HepG2 (cell line): ENCODE data around the gene TUBB4B. TPM values are rescaled to one million over a fixed set of nuclear protein-coding genes. Genes with fewer than 3 reads are reported as not detected.

Experiments
- ATAC-seq: fragments of 200-7000 bp; cut with Tn5 transposase; 3 replicates; pipeline ENCODE4 v1.9.1; 2020; ENCODE audit warnings: mild to moderate bottlenecking, moderate library complexity
- BruUV-seq: library from RNA; stranded (reverse); fragments of 400-500 nt; replicated peaks from 2 replicates; lab custom pipeline; 2021; lab: Mats Ljungman, UMichigan
- CTCF ChIA-PET: fragments of 300-600 bp; formaldehyde crosslinking; extraction: SDS; loops from one replicate; lab custom pipeline; 2021; ENCODE audit warnings: low total read pairs, inconsistent platforms, low intra/inter-chr PET ratio; lab: Yijun Ruan, JAX
- POLR2A ChIA-PET: fragments of 350-600 bp; sonication (Branson Sonifier 250); formaldehyde crosslinking; loops from one replicate; lab custom pipeline; 2020; ENCODE audit warnings: antibody characterized with exemption, inconsistent platforms; lab: Yijun Ruan, JAX
- DNase-seq: peaks from one replicate; pipeline ENCODE4 v3.0.0-alpha.2; 2015; ENCODE audit warnings: low spot score
- FAIRE-seq: peaks from 3 replicates; lab custom pipeline; 2011; peaks lifted over from hg19 to GRCh38; lab: Jason Lieb, UNC
- H2AFZ ChIP-seq: one replicate; pipeline ENCODE4 v1.6.1; 2011; ENCODE audit warnings: low read length, inconsistent platforms
- H3K27ac ChIP-seq: fragments of 300-600 bp; 3 replicates; pipeline ENCODE4 v1.8.0; 2011; ENCODE audit warnings: mixed run types, mild to moderate bottlenecking, mixed read lengths, low read length, inconsistent platforms; ENCODE audit not compliant: insufficient read depth; ENCODE audit errors: extremely low read length
- H3K27me3 ChIP-seq, 2 experiments: fragments of 200-600 bp in 1 of 2; 2 replicates in 1 of 2; 3 replicates in 1 of 2; pipeline versions ENCODE4 v1.6.0 to v1.8.0; 2011; ENCODE audit warnings: low read length in 2 of 2, mild to moderate bottlenecking in 2 of 2, moderate library complexity in 2 of 2, inconsistent platforms in 1 of 2; ENCODE audit not compliant: insufficient read depth in 2 of 2, control insufficient read depth in 1 of 2
- H3K36me3 ChIP-seq, 2 experiments: fragments of 200-600 bp in 1 of 2; replicated peaks in 1 of 2; 2 replicates in 1 of 2; 3 replicates in 1 of 2; pipeline versions ENCODE4 v1.5.1 to v1.8.0; 2011; ENCODE audit warnings: low read length in 2 of 2, inconsistent platforms in 1 of 2; ENCODE audit not compliant: insufficient read depth in 2 of 2, control insufficient read depth in 1 of 2
- H3K4me1 ChIP-seq: 2 replicates; pipeline ENCODE4 v1.5.1; 2012; ENCODE audit warnings: low read length, inconsistent platforms; ENCODE audit not compliant: insufficient read depth
- H3K4me2 ChIP-seq: 2 replicates; pipeline ENCODE4 v1.6.0; 2011; ENCODE audit warnings: low read depth, low read length, inconsistent platforms
- H3K4me3 ChIP-seq, 3 experiments: fragments of 200-600 bp in 1 of 3; sonication (generic), shearing (Covaris generic) in 1 of 3; replicated peaks in 1 of 3; 2 replicates each; pipeline ENCODE4 v1.5.1; 2011 to 2016; ENCODE audit warnings: low read length in 3 of 3, inconsistent platforms in 2 of 3, low read depth in 2 of 3, mild to moderate bottlenecking in 2 of 3, control low read depth in 1 of 3, mixed read lengths in 1 of 3; ENCODE audit not compliant: insufficient read depth in 1 of 3
- H3K79me2 ChIP-seq: one replicate; pipeline ENCODE4 v1.6.1; 2011; ENCODE audit warnings: low read length, inconsistent platforms; ENCODE audit not compliant: insufficient read depth
- H3K9ac ChIP-seq: 2 replicates; pipeline ENCODE4 v1.6.0; 2011; ENCODE audit warnings: mild to moderate bottlenecking, low read depth, low read length, inconsistent platforms; ENCODE audit not compliant: insufficient read depth
- H3K9me3 ChIP-seq: 2 replicates; pipeline ENCODE4 v1.5.1; 2012; ENCODE audit warnings: mild to moderate bottlenecking, low read length
- H4K20me1 ChIP-seq: 2 replicates; pipeline ENCODE4 v1.6.0; 2011; ENCODE audit warnings: inconsistent platforms, mild to moderate bottlenecking, low read length, moderate library complexity; ENCODE audit not compliant: insufficient read depth
- AGO2 ChIP-seq: fragments of 200-400 bp; formaldehyde crosslinking; optimal IDR thresholded peaks from 2 replicates; pipeline ENCODE3; 2017; ENCODE audit warnings: mild to moderate bottlenecking, low read depth, low read length, moderate library complexity
- CBFB ChIP-seq: sonication (generic); formaldehyde crosslinking; IDR thresholded peaks from 2 replicates; pipeline ENCODE4 v1.4.0; 2020; ENCODE audit warnings: missing genetic modification reagents
- CENPX ChIP-seq: sonication (generic); formaldehyde crosslinking; IDR thresholded peaks from 2 replicates; pipeline ENCODE4 v1.9.0; 2021; ENCODE audit warnings: mild to moderate bottlenecking, missing genetic modification reagents, moderate library complexity
- EEA1 ChIP-seq: sonication (generic); formaldehyde crosslinking; IDR thresholded peaks from 2 replicates; pipeline ENCODE4 v1.5.1; 2020; ENCODE audit warnings: mild to moderate bottlenecking, missing genetic modification reagents, borderline replicate concordance
- NCOA1 ChIP-seq: sonication (generic); formaldehyde crosslinking; IDR thresholded peaks from 2 replicates; pipeline ENCODE4 v1.9.0; 2021; ENCODE audit warnings: missing genetic modification reagents
- RBFOX2 ChIP-seq: fragments of 200-400 bp; formaldehyde crosslinking; IDR thresholded peaks from 2 replicates; pipeline ENCODE4 v1.6.1; 2017; ENCODE audit warnings: low read depth, mild to moderate bottlenecking, low read length
- ZNF234 ChIP-seq: sonication (generic); formaldehyde crosslinking; conservative IDR thresholded peaks from 2 replicates; pipeline ENCODE4 v1.5.1; 2020; ENCODE audit warnings: mild to moderate bottlenecking, missing genetic modification reagents
- ZNF354B ChIP-seq: sonication (generic); formaldehyde crosslinking; IDR thresholded peaks from 2 replicates; pipeline ENCODE4 v1.8.0; 2022; ENCODE audit warnings: mild to moderate bottlenecking, missing genetic modification reagents
- ZNF577 ChIP-seq: sonication (generic); formaldehyde crosslinking; IDR thresholded peaks from 2 replicates; pipeline ENCODE4 v1.4.0; 2020; ENCODE audit warnings: mild to moderate bottlenecking, low read depth, missing genetic modification reagents, borderline replicate concordance
- ZNF781 ChIP-seq: sonication (generic); formaldehyde crosslinking; IDR thresholded peaks from 2 replicates; pipeline ENCODE4 v1.5.1; 2020; ENCODE audit warnings: borderline replicate concordance, mild to moderate bottlenecking, missing genetic modification reagents; ENCODE audit errors: not compliant biosample characterization
- WGBS: methylation state at CpG from one replicate; pipeline ENCODE4 v1.1.6; 2017; ENCODE audit warnings: low lambda C conversion rate; 5-methylcytosine and 5-hydroxymethylcytosine counted together
- in situ Hi-C: cut with HindIII; loops from 2 replicates; pipeline ENCODE4 v1.10.0; 2017; ENCODE audit warnings: low pct_unique_long_range_greater_than_20kb; ENCODE audit not compliant: extremely low pct_ligation_motif_present
- intact Hi-C: fragments of 100-400 bp; cut with micrococcal nuclease; formaldehyde crosslinking; loops from one replicate; pipeline ENCODE4 v1.10.0; 2022; ENCODE audit not compliant: unreplicated experiment
- polyA plus RNA-seq, 8 experiments: library from polyadenylated mRNA; depleted of rRNA in 3 of 8; stranded (reverse) in 7 of 8; unstranded in 1 of 8; fragments of >200 nt; fragmentation: Illumina TruSeq in 4 of 8; extraction: Trizol in 4 of 8; gene quantifications; 2 replicates each; pipeline versions ENCODE4 v1.2.1 to v1.2.3, GENCODE V29; 2011 to 2016; ENCODE audit warnings: low read depth in 4 of 8, missing spikeins in 1 of 8, mixed read lengths in 1 of 8; ENCODE audit not compliant: insufficient read depth in 1 of 8
- total RNA-seq, 5 experiments: library from RNA; depleted of rRNA; stranded (reverse); fragments of >200 nt; fragmentation: Illumina TruSeq; extraction: Trizol; gene quantifications; 2 replicates each; pipeline ENCODE4 v1.2.3, GENCODE V29; 2016; ENCODE audit warnings: low read depth in 1 of 5

Gene TUBB4B
- total and polyA plus RNA-seq, 2 of the 13 experiments (the other 11 are each of a cell fraction or from before 2014, with no cell fraction given) = 182 to 412 TPM

DNA sequence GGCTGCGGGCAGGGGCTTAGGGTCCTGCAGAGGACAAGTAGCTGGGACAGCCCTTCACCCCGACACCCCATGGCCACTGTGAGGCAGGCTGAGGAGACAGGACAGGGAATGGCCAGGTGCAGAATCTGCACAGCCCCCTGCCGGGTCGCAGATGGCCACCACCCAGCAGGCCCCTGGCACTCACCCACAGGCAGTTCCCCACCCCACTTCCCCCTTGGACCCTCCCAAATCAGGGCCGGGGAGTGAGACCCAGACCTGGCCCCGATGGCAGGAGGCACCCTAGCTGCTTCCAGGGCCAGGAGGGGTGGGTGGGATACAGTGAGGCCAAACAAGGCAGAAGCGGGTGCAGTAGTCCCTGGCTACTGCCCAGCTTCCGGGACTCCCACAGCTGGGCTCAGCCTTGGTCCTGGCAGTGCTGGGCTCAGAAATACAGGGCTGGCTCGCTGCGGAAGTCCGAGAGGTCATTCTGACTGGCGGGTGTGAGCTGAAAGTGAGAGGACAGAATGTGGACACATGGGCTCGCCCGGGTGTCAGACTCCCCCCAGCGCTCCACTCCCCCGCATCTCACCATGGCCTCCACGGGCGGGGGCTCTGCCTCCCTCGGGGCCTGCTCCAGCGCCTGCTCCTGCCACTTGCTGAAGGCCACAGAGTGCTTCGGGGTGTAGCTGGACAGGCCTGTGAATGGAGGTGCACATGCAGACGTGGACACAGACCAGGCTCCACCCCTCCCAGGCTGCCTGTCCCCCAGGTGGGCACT lies 49.2 kb upstream of the TUBB4B start:
- ChIA-PET POLR2A (interaction anchor here (1.1 to 1.9 kb wide), 2 partner anchors 9 to 31 kb away, joined by 5 to 6 read pairs; partner anchors contain the start of gene TPRN), CTCF (no interaction called here)
- Histone ChIP-seq H3K4me2 (no peak overlapping the region), H3K4me1 (peaks cover 47% of the 10 kb centered on the region), H3K9ac (no peak overlapping the region), H4K20me1 (no peaks in the 10 kb centered on the region), H3K27ac (no peak overlapping the region), H3K79me2 (peaks cover 43% of the 10 kb centered on the region), H3K36me3 (peaks cover 9 to 14% of the 10 kb centered on the region in 2 experiments; a peak in 3 of 5 replicates), H2AFZ (no peak overlapping the region), H3K9me3 (no peaks in the 10 kb centered on the region), H3K4me3 (no peak overlapping the region), H3K27me3 (no peaks in the 10 kb centered on the region)
- peak; percentile 69 for TF ChIP-seq AGO2
- TF ChIP-seq CENPX (CRISPR knock-in tag) = no peak
- no peak for TF ChIP-seq CBFB (CRISPR knock-in tag)
- no peak for TF ChIP-seq EEA1 (CRISPR knock-in tag)
- no peak for TF ChIP-seq ZNF354B (CRISPR knock-in tag)
- peak; percentile 57; the same call in 1 of the 2 replicates for TF ChIP-seq RBFOX2
- TF ChIP-seq NCOA1 = no peak
- intact Hi-C loops = no loop called here
- no TSS peak for BruUV-seq
- ATAC-seq (no peak), DNase-seq (no peak), FAIRE-seq (no peak)
- in situ Hi-C loops = no loop called here
- 97% methylated on average over 12 of the region's 22 CpGs for WGBS

DNA sequence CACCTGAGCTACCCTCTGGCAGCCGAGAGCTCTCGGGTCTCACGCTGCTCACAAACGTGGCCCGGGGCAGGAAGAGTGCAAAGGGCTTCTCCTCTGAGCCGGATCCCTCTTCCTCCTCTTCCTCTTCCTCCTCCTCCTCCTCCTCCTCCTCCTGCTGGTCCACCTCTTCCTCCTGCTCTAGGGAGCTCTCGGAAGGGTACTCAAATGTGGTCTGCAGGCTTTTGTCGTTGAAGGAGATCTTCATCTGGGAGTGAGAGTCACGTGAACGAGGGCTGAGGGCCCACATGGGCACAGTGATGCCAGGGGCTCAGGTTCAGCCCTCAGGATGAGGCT lies 48.7 kb upstream of the TUBB4B start:
- POLR2A ChIA-PET = interaction anchor here (1.1 to 1.9 kb wide), 2 partner anchors 8 to 31 kb away, joined by 5 to 6 read pairs; partner anchors contain the start of gene TPRN
- Histone ChIP-seq H3K4me3 (no peak overlapping the region), H2AFZ (no peak overlapping the region), H3K27ac (no peak overlapping the region), H3K79me2 (peaks cover 40% of the 10 kb centered on the region), H3K9ac (no peak overlapping the region), H4K20me1 (no peaks in the 10 kb centered on the region), H3K27me3 (no peaks in the 10 kb centered on the region), H3K4me1 (peaks cover 47% of the 10 kb centered on the region), H3K4me2 (no peak overlapping the region), H3K9me3 (no peaks in the 10 kb centered on the region), H3K36me3 (peaks cover 9 to 14% of the 10 kb centered on the region in 2 experiments; a peak in 3 of 5 replicates)
- ATAC-seq = no peak
- TF ChIP-seq ZNF234 (CRISPR knock-in tag) = no peak
- no peak for TF ChIP-seq ZNF781 (CRISPR knock-in tag)
- no peak for TF ChIP-seq ZNF577 (CRISPR knock-in tag)
- TF ChIP-seq RBFOX2 = peak; percentile 4; the same call in 1 of the 2 replicates
- in situ Hi-C loops (no loop called here), intact Hi-C loops (no loop called here)
- no peak for FAIRE-seq
- no TSS peak for BruUV-seq
- WGBS = 96% methylated on average over 10 of the region's 10 CpGs
- no peak for DNase-seq
- CTCF ChIA-PET = no interaction called here
